ENCODE results near the gene WDR64.

Gene WDR64

GRCh38 chr1:241810769-241811405, 158.8 kb downstream of the WDR64 start:
- H3K27ac Mint-ChIP-seq, result no peak overlapping the region
- no peak for DNase-seq
- no peak for TF ChIP-seq CTCF (IDR thresholded peaks at IDR 0.05)
- no peak overlapping the region for H3K4me3 Mint-ChIP-seq
- no peaks in the 10 kb centered on the region for H3K9me3 Mint-ChIP-seq
- H3K4me1 Mint-ChIP-seq, result peaks cover 8% of the 10 kb centered on the region
- no peaks in the 10 kb centered on the region for H3K27me3 Mint-ChIP-seq (ENCODE audit: low read depth, poor library complexity)
- no peaks in the 10 kb centered on the region for H3K36me3 Mint-ChIP-seq (ENCODE audit: low read depth)

- H3K27ac Mint-ChIP-seq, result no peak overlapping the region
- H3K9me3 Mint-ChIP-seq, result no peaks in the 10 kb centered on the region
- no peak overlapping the region for H3K4me3 Mint-ChIP-seq
- H3K4me1 Mint-ChIP-seq, result no peaks in the 10 kb centered on the region
- no peak for TF ChIP-seq CTCF (IDR thresholded peaks at IDR 0.05)
- H3K27me3 Mint-ChIP-seq (ENCODE audit: low read depth, poor library complexity), result peaks cover 8% of the 10 kb centered on the region
- no peak for DNase-seq
- H3K36me3 Mint-ChIP-seq (ENCODE audit: low read depth), result no peaks in the 10 kb centered on the region
Observed at GRCh38 chr1:241813768-241814320, 161.8 kb downstream of the WDR64 start.

- no peak for TF ChIP-seq CTCF (IDR thresholded peaks at IDR 0.05)
Observed at GRCh38 chr1:241816008-241816407, 163.9 kb downstream of the WDR64 start.

GRCh38 chr1:241817331-241817792, 165.3 kb downstream of the WDR64 start:
- no peak for TF ChIP-seq CTCF (IDR thresholded peaks at IDR 0.05)
- no peaks in the 10 kb centered on the region for H3K36me3 Mint-ChIP-seq (ENCODE audit: low read depth)
- DNase-seq, result no peak
- peaks cover 8% of the 10 kb centered on the region for H3K27me3 Mint-ChIP-seq (ENCODE audit: low read depth, poor library complexity)
- H3K4me3 Mint-ChIP-seq, result no peak overlapping the region
- H3K27ac Mint-ChIP-seq, result no peak overlapping the region
- peaks cover 5% of the 10 kb centered on the region for H3K4me1 Mint-ChIP-seq
- no peaks in the 10 kb centered on the region for H3K9me3 Mint-ChIP-seq

More at GRCh38 chr1:241816008-241816407, 163.9 kb downstream of the WDR64 start:
- H3K36me3 Mint-ChIP-seq (ENCODE audit: low read depth), result no peaks in the 10 kb centered on the region
- no peaks in the 10 kb centered on the region for H3K9me3 Mint-ChIP-seq
- DNase-seq, result no peak
- no peak overlapping the region for H3K27ac Mint-ChIP-seq
- H3K4me3 Mint-ChIP-seq, result no peak overlapping the region
- H3K27me3 Mint-ChIP-seq (ENCODE audit: low read depth, poor library complexity), result peaks cover 8% of the 10 kb centered on the region
- H3K4me1 Mint-ChIP-seq, result peaks cover 5% of the 10 kb centered on the region

- H3K4me1 Mint-ChIP-seq, result peaks cover 5% of the 10 kb centered on the region
- H3K27me3 Mint-ChIP-seq (ENCODE audit: low read depth, poor library complexity), result peaks cover 8% of the 10 kb centered on the region
- H3K4me3 Mint-ChIP-seq, result no peak overlapping the region
- no peak for DNase-seq
- no peaks in the 10 kb centered on the region for H3K36me3 Mint-ChIP-seq (ENCODE audit: low read depth)
- H3K9me3 Mint-ChIP-seq, result no peaks in the 10 kb centered on the region
- H3K27ac Mint-ChIP-seq, result no peak overlapping the region
- TF ChIP-seq CTCF (IDR thresholded peaks at IDR 0.05), result no peak
Observed at GRCh38 chr1:241817956-241818612, 166.0 kb downstream of the WDR64 start.

Measured in nephron progenitor cell (in vitro differentiated cells).